WI38 (cell line): Measurements from ENCODE around the gene ZCWPW2.

ENCODE experiments used
- H3K4me3 ChIP-seq: 2 replicates; pipeline ENCODE4 v1.5.1; 2011; ENCODE audit warnings: low read depth, mild to moderate bottlenecking, control low read depth, low read length
- TF ChIP-seq, protein P1 (sequence below): IDR thresholded peaks from 2 replicates; pipeline ENCODE4 v1.5.1; 2012; ENCODE audit warnings: low read depth, mild to moderate bottlenecking, control low read depth, low read length

Gene ZCWPW2

GRCh38 chr3:28376424-28376823 is 27.9 kb downstream of the ZCWPW2 start:
- TF ChIP-seq, protein P1, sequence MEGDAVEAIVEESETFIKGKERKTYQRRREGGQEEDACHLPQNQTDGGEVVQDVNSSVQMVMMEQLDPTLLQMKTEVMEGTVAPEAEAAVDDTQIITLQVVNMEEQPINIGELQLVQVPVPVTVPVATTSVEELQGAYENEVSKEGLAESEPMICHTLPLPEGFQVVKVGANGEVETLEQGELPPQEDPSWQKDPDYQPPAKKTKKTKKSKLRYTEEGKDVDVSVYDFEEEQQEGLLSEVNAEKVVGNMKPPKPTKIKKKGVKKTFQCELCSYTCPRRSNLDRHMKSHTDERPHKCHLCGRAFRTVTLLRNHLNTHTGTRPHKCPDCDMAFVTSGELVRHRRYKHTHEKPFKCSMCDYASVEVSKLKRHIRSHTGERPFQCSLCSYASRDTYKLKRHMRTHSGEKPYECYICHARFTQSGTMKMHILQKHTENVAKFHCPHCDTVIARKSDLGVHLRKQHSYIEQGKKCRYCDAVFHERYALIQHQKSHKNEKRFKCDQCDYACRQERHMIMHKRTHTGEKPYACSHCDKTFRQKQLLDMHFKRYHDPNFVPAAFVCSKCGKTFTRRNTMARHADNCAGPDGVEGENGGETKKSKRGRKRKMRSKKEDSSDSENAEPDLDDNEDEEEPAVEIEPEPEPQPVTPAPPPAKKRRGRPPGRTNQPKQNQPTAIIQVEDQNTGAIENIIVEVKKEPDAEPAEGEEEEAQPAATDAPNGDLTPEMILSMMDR, result no peak
- no peak overlapping the region for H3K4me3 ChIP-seq

- no peak overlapping the region for H3K4me3 ChIP-seq
- TF ChIP-seq, protein P1, result no peak
Measured at GRCh38 chr3:28386049-28386448, 37.5 kb downstream of the ZCWPW2 start.

DNA sequence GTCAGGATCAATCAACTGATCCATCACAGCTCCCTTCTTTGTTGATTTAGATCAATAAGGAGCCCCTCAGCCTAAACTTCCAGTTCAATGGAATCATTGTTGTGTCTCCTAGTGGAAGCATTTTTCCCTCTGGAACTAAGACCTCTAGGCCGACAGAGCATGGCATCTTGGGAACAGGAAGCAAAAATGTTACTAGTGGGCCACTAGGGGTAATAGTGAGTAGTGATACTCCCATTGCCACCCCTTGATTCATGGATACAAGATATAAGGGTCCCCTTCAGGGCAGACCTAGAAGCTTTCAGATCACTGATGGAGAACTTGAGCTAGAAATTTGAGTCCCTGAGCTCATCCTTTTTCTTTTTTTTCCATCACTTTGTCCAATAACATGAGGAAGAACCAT is 40.5 kb downstream of the ZCWPW2 start:
- TF ChIP-seq, protein P1, result no peak
- no peak overlapping the region for H3K4me3 ChIP-seq

DNA sequence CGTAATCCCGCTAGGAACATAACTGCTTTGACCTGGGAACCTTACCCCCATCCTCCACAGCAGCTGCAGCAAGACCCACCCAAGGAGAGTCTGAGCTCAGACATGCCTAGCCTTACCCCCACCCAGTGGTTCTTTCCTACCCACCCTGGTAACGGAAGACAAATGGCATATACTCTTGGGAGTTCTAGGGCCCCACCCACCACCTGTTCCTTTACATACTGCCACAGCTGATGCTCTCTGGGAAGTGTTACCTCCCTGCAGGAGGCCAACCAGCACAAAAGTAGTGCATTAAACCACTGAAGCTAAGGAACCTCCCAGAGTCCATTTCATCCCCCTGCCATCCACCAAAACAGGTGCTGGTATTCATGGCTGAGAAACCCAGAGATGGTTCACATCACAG is 50.7 kb downstream of the ZCWPW2 start:
- H3K4me3 ChIP-seq, result no peak overlapping the region
- TF ChIP-seq, protein P1, result no peak

GRCh38 chr3:28406241-28406640 is 57.7 kb downstream of the ZCWPW2 start:
- H3K4me3 ChIP-seq, result no peak overlapping the region
- TF ChIP-seq, protein P1, result no peak

DNA sequence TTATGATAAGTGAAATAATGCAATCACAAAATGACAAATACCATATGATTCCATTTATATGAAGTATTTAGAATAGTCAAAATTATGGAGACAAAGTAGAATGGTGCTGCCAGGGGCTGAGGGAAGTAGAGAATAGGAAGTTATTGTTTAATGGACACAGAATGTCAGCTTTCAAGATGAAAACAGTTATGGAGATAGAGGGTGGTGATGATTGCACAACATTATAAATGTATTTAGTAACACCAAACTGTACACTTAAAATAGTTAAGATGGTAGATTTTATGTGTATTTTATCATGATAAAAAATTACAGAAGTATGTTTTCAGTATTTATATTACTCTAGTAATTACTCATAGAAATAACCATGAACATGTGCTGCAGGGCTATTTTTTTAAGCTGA is 100.9 kb downstream of the ZCWPW2 start:
- H3K4me3 ChIP-seq, result no peak overlapping the region
- TF ChIP-seq, protein P1, result no peak

DNA sequence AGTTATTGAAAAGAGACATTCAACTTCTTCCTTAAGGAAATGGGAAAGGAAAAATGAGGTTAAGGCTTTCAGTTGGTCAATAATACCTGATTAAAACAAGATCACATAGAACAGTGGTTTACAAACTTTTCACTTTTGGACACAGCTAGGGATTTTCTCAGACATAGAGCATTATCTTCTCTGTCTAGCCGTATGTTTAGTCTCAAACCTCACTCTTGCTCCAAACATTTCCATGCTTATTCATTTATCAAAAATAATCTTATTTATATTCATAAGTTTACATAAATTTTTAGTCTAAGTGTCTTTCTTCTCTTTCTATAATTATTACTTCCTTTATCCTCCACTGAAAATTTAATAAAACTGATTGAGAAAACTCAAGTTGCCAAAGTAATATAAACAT is 114.3 kb downstream of the ZCWPW2 start:
- H3K4me3 ChIP-seq, result no peak overlapping the region
- TF ChIP-seq, protein P1, result no peak
